ENCODE results near the gene TANGO2. TPM values are rescaled to one million over a fixed set of nuclear protein-coding genes. Genes with fewer than 3 reads are reported as not detected.

The TANGO2 gene
- total and polyA plus RNA-seq, 12 donors = 25.1 to 87.0 (median 43.5) TPM

GRCh38 chr22:20071524-20071972 lies 50.6 kb downstream of the TANGO2 start:
- intact Hi-C loops (cut with DNase I) = loop anchor here in 1 of 2 donors (2.0 kb wide), 1 partner anchor 35 kb away; no protein-coding TSS in a partner anchor
- H3K36me3 ChIP-seq (replicated peaks in 1 of 2) = no peaks in the 10 kb centered on the region
- 83 to 89% (median 87%) methylated on average over 8 of the region's 8 CpGs for WGBS, 4 donors

GRCh38 chr22:20076627-20077172 lies 55.8 kb downstream of the TANGO2 start:
- WGBS, 4 donors = 61 to 69% (median 64%) methylated on average over 6 of the region's 6 CpGs
- no peak for DNase-seq

More at GRCh38 chr22:20071524-20071972, 50.6 kb downstream of the TANGO2 start:
- no peak overlapping the region for H3K4me3 ChIP-seq
- TF ChIP-seq, protein P1, sequence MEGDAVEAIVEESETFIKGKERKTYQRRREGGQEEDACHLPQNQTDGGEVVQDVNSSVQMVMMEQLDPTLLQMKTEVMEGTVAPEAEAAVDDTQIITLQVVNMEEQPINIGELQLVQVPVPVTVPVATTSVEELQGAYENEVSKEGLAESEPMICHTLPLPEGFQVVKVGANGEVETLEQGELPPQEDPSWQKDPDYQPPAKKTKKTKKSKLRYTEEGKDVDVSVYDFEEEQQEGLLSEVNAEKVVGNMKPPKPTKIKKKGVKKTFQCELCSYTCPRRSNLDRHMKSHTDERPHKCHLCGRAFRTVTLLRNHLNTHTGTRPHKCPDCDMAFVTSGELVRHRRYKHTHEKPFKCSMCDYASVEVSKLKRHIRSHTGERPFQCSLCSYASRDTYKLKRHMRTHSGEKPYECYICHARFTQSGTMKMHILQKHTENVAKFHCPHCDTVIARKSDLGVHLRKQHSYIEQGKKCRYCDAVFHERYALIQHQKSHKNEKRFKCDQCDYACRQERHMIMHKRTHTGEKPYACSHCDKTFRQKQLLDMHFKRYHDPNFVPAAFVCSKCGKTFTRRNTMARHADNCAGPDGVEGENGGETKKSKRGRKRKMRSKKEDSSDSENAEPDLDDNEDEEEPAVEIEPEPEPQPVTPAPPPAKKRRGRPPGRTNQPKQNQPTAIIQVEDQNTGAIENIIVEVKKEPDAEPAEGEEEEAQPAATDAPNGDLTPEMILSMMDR (IDR thresholded peaks at IDR 0.05) = no peak
- no peaks in the 10 kb centered on the region for H3K27me3 ChIP-seq
- DNase-seq = no peak
- no peaks in the 10 kb centered on the region for H3K4me1 ChIP-seq (replicated peaks in 1 of 2)
- no peak overlapping the region for H3K27ac ChIP-seq
- no peaks in the 10 kb centered on the region for H3K9me3 ChIP-seq (replicated peaks in 1 of 3)

GRCh38 chr22:20079745-20080444 lies 59.0 kb downstream of the TANGO2 start, which contains the start of gene DGCR8:
Gene DGCR8 (plus strand): TSS chr22:20080241. CDS start chr22:20085964, 5,723 bp downstream.
- peak; percentile 92 to 96 (median 93) for DNase-seq
- 0 to 1% (median 0%) methylated on average over 4 to 99 of the region's 100 CpGs; no CpG with 5 or more reads in 1 of the 4 donors for WGBS, 4 donors
- H3K4me1 ChIP-seq (replicated peaks in 1 of 2) = peaks cover 11 to 43% of the 10 kb centered on the region in 2 donors
- H3K36me3 ChIP-seq (replicated peaks in 1 of 2) = no peaks in the 10 kb centered on the region
- H3K27me3 ChIP-seq = no peaks in the 10 kb centered on the region
- TF ChIP-seq POLR2A (IDR thresholded peaks at IDR 0.05) = peak; percentile 19 to 51
- TF ChIP-seq, protein P1 (IDR thresholded peaks at IDR 0.05) = no peak
- H3K27ac ChIP-seq = peak within 1 kb of the TSS; percentile 60 to 96 (median 86)
- H3K9me3 ChIP-seq (replicated peaks in 1 of 3) = no peaks in the 10 kb centered on the region
- intact Hi-C loops (cut with DNase I) = loop anchor here in 1 of 2 donors (10.0 kb wide), 1 partner anchor 105 kb away; no protein-coding TSS in a partner anchor
- H3K4me3 ChIP-seq = peak within 1 kb of the TSS in 3 of 4 donors; percentile 62 to 81 (median 79)

More at GRCh38 chr22:20076627-20077172, 55.8 kb downstream of the TANGO2 start:
- intact Hi-C loops (cut with DNase I) = no loop called here
- H3K27me3 ChIP-seq = no peaks in the 10 kb centered on the region
- H3K4me3 ChIP-seq = no peak overlapping the region
- H3K27ac ChIP-seq = no peak overlapping the region
- no peaks in the 10 kb centered on the region for H3K9me3 ChIP-seq (replicated peaks in 1 of 3)
- no peaks in the 10 kb centered on the region for H3K36me3 ChIP-seq (replicated peaks in 1 of 2)
- no peak for TF ChIP-seq POLR2A (IDR thresholded peaks at IDR 0.05)
- TF ChIP-seq, protein P1 (IDR thresholded peaks at IDR 0.05) = no peak
- H3K4me1 ChIP-seq (replicated peaks in 1 of 2) = peaks cover 10 to 12% of the 10 kb centered on the region in 2 donors

GRCh38 chr22:20080445-20080775 lies 59.5 kb downstream of the TANGO2 start:
- DNase-seq = peak; percentile 44 to 71 (median 58)
- Histone ChIP-seq H3K27ac (peak overlapping the region; percentile 60 to 96 (median 86)), H3K9me3 (replicated peaks in 1 of 3) (no peaks in the 10 kb centered on the region), H3K27me3 (no peaks in the 10 kb centered on the region), H3K36me3 (replicated peaks in 1 of 2) (no peaks in the 10 kb centered on the region), H3K4me1 (replicated peaks in 1 of 2) (peaks cover 11 to 46% of the 10 kb centered on the region in 2 donors), H3K4me3 (peak overlapping the region in 3 of 4 donors; percentile 62 to 81 (median 79))
- intact Hi-C loops (cut with DNase I) = loop anchor here in 1 of 2 donors (10.0 kb wide), 1 partner anchor 106 kb away; no protein-coding TSS in a partner anchor
- TF ChIP-seq, protein P1 (IDR thresholded peaks at IDR 0.05) = no peak
- TF ChIP-seq POLR2A (IDR thresholded peaks at IDR 0.05) = no peak
- WGBS, 4 donors = 0% methylated on average over 3 to 34 of the region's 34 CpGs; no CpG with 5 or more reads in 1 of the 4 donors

Measured in adrenal gland (tissue), 12 donors.